GM21717 (cell line): ENCODE data around the gene TMEM161A.

Source experiments
- ATAC-seq: cut with Tn5 transposase; IDR thresholded peaks from one replicate; pipeline ENCODE4 v1.9.1; 2021; ENCODE audit warnings: mild to moderate bottlenecking, moderate library complexity; ENCODE audit not compliant: unreplicated experiment

The TMEM161A gene

GRCh38 chr19:19098703-19099632, 39.3 kb downstream of the TMEM161A start:
- no peak for ATAC-seq

- no peak for ATAC-seq
Observed at GRCh38 chr19:19098084-19098702, 40.1 kb downstream of the TMEM161A start.

GRCh38 chr19:19096641-19097627, 41.3 kb downstream of the TMEM161A start:
- no peak for ATAC-seq

- ATAC-seq: no peak
Observed at GRCh38 chr19:19095691-19096090, 42.6 kb downstream of the TMEM161A start.

- ATAC-seq: no peak
Observed at GRCh38 chr19:19094513-19094912, 43.8 kb downstream of the TMEM161A start.

GRCh38 chr19:19087676-19088075, 50.6 kb downstream of the TMEM161A start:
- no peak for ATAC-seq

- ATAC-seq: no peak
Observed at GRCh38 chr19:19083413-19084178, 54.7 kb downstream of the TMEM161A start.

- ATAC-seq: no peak
Observed at GRCh38 chr19:19081642-19082151, 56.6 kb downstream of the TMEM161A start.

- ATAC-seq: no peak
Observed at GRCh38 chr19:19079571-19079970, 58.7 kb downstream of the TMEM161A start.

GRCh38 chr19:19078801-19079200, 59.5 kb downstream of the TMEM161A start:
- no peak for ATAC-seq

GRCh38 chr19:19077103-19077502, 61.2 kb downstream of the TMEM161A start:
- ATAC-seq: no peak

- ATAC-seq: no peak
Observed at GRCh38 chr19:19076476-19076875, 61.8 kb downstream of the TMEM161A start.

GRCh38 chr19:19075126-19075525, 63.2 kb downstream of the TMEM161A start:
- no peak for ATAC-seq

- no peak for ATAC-seq
Observed at GRCh38 chr19:19074196-19074882, 63.9 kb downstream of the TMEM161A start.

- ATAC-seq: no peak
Observed at GRCh38 chr19:19071897-19072296, 66.4 kb downstream of the TMEM161A start.
